Stimulated activated effector memory CD8-positive, alpha-beta T cell treated with anti-CD3 and anti-CD28 coated beads, Interleukin-12 subunit alpha, Interleukin-12 subunit beta, amount 100 ng/mL, for 72 hours (primary cell): ENCODE measurements around the gene PGGHG.
"Not testable (repeated sequence)": the region's sequence is repeated elsewhere in the genome, so short reads cannot be mapped to it uniquely, and the experiment has no call there.

Experiments used
- ATAC-seq: fragments of 150-1000 bp; cut with Tn5 transposase; 2 replicates; pipeline ENCODE4 v1.10.0; 2021
- DNase-seq, 2 donors: peaks; one replicate each; pipeline ENCODE4 v3.0.0; 2021 to 2022; ENCODE audit warnings: low spot score in 2 of 2
- H3K27ac Mint-ChIP-seq: one replicate; pipeline ENCODE4 v1.8.0; 2022; ENCODE audit warnings: mild to moderate bottlenecking, mixed read lengths
- H3K36me3 Mint-ChIP-seq: one replicate; pipeline ENCODE4 v1.8.0; 2022; ENCODE audit warnings: mild to moderate bottlenecking, mixed read lengths
- H3K4me1 Mint-ChIP-seq: one replicate; pipeline ENCODE4 v1.8.0; 2022; ENCODE audit warnings: mixed read lengths
- H3K4me3 Mint-ChIP-seq: one replicate; pipeline ENCODE4 v1.8.0; 2022; ENCODE audit warnings: mild to moderate bottlenecking, mixed read lengths
- H3K9me3 Mint-ChIP-seq: one replicate; pipeline ENCODE4 v1.8.0; 2022; ENCODE audit warnings: mixed read lengths

The PGGHG gene

DNA sequence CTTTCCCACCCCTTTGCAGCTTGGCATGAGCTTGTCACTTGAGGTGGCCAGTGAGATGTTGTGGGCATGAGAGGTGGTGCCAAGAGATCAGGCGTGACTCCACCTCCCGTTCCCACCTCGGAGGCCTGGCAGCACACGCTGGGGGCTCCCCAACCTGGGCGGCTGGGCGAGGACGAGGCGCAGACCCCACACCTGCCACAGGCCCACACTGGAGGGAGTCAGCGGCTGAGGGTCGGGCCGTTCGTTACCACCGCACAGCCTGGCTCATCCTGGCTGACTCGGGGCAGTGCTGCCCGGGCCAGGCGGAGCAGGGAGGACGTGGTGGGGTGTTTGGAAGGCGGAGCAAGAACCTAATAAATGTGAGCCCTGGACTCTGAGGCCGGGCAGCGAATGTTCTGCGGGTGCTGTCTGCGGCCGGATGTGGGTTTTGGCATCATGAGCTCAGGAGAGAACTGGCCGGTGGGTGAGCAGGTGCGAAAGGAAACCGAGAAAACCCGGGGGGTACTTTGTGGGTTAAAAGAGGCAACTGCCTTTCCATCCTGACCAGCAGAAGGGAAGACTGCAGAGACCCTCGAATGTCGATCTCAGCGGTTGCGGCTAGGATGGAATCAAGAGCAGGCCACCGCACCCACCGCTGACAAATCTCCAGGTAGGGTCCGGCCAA lies 41.9 kb downstream of the PGGHG start:
- peak overlapping the region; percentile 63 for H3K27ac Mint-ChIP-seq
- peaks cover 6% of the 10 kb centered on the region for H3K36me3 Mint-ChIP-seq
- H3K9me3 Mint-ChIP-seq = no peaks in the 10 kb centered on the region
- no peak for DNase-seq
- ATAC-seq = peak; percentile 14
- H3K4me1 Mint-ChIP-seq = peaks cover 69% of the 10 kb centered on the region
- H3K4me3 Mint-ChIP-seq = peak overlapping the region; percentile 54

DNA sequence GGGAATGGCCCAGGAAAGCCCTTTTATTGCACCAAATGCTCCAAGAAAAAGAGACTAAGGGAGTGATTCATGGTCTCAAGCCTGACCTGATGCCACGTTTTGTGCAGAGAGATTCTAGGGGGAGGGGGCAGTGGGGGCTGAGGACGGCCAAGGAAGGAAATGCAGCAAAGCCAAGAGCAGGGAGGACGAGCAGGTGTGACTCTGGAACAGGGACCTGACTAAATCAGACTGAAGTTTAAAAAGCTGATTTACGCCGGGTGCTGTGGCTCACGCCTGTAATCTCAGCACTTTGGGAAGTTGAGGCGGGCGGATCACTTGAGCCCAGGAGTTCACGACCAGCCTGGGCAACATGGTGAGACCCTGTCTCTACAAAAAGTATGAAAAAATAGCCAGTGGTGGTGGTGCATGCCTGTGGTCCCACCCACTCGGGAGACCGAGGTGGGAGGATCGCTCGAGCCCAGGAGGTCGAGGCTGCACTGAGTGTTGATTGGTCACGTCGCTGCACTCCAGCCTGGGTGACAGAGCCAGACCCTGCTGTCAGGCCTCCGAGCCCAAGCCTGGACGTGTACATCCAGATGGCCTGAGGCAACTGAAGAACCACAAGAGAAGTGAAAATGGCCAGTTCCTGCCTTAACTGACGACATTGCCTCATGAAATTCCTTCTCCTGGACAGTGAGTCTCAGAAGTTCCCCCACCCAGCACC lies 42.6 kb downstream of the PGGHG start:
- Mint-ChIP-seq H3K36me3 (peaks cover 6% of the 10 kb centered on the region), H3K27ac (peak overlapping the region; percentile 63), H3K4me1 (peaks cover 69% of the 10 kb centered on the region), H3K4me3 (peak overlapping the region; percentile 54), H3K9me3 (no peaks in the 10 kb centered on the region)
- ATAC-seq (no peak), DNase-seq (no peak)

DNA sequence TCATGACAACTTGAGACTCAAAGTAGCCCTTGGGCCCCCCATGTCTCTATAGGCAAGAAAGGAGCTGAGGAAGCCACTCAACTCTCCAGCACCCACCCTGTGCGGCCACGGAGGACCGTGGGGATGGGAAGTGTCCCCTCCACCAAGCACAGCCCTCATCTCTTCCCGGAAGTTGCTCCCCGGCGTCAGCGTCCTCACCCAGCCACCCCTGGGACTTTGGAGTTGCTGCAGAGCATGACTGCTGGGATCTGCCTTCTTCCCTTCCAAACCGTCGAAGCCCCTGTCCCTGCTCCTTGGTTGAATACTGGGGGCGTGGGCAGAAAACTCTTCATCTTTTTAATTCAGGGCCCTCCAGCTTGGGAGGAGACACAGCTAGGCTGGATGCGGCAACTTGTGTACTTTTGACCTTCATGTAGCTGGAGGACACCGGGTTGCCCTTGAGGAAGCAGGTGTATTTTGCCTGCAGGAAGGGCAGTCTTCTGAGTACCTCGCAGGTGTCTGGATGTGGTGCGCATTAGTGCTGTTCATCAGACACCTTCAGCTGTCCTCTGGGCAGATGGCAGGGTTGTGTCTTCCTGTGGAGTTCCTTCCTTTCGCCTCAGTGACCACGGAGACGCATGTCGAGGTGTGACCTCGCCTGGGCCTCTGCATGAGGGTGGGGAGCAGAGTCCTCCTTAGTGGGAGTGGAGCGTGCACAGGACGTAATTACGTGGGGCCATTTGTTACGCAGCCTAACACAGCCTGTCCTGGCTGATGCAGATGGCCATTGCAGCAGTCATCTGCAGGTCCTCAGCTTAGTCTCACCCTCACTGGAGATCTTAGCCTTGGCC lies 43.9 kb downstream of the PGGHG start:
- ATAC-seq (no peak), DNase-seq (no peak)
- no peak overlapping the region for H3K4me3 Mint-ChIP-seq
- H3K4me1 Mint-ChIP-seq = peaks cover 61% of the 10 kb centered on the region
- H3K36me3 Mint-ChIP-seq = peaks cover 6% of the 10 kb centered on the region
- H3K9me3 Mint-ChIP-seq = no peaks in the 10 kb centered on the region
- no peak overlapping the region for H3K27ac Mint-ChIP-seq

DNA sequence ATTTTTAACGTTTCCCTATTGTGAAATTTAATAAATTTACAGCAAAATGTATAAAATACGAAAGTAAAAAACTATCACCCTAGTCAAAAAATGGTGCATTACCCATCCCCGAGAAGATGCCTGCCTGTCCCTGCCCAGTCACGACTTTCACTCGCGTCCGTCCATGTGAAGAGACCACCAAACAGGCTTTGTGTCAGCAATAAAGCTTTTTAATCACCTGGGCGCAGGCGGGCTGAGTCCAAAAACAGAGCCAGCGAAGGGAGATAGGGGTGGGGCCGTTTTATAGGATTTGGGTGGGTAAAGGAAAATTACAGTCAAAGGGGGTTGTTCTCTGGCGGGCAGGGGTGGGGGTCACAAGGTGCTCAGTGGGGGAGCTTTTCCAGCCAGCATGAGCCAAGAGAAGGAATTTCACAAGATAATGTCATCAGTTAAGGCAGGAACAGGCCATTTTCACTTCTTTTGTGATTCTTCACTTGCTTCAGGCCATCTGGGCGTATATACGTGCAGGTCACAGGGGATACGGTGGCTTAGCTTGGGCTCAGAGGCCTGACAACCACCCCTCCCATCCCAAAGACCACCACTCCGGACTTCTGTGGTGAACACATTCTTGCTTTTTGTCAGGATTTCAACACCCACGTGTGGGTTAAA lies 44.8 kb downstream of the PGGHG start:
- H3K4me3 Mint-ChIP-seq, H3K36me3 Mint-ChIP-seq, DNase-seq, ATAC-seq, H3K9me3 Mint-ChIP-seq, H3K27ac Mint-ChIP-seq: not testable (repeated sequence)
- peaks cover 61% of the 10 kb centered on the region for H3K4me1 Mint-ChIP-seq

DNA sequence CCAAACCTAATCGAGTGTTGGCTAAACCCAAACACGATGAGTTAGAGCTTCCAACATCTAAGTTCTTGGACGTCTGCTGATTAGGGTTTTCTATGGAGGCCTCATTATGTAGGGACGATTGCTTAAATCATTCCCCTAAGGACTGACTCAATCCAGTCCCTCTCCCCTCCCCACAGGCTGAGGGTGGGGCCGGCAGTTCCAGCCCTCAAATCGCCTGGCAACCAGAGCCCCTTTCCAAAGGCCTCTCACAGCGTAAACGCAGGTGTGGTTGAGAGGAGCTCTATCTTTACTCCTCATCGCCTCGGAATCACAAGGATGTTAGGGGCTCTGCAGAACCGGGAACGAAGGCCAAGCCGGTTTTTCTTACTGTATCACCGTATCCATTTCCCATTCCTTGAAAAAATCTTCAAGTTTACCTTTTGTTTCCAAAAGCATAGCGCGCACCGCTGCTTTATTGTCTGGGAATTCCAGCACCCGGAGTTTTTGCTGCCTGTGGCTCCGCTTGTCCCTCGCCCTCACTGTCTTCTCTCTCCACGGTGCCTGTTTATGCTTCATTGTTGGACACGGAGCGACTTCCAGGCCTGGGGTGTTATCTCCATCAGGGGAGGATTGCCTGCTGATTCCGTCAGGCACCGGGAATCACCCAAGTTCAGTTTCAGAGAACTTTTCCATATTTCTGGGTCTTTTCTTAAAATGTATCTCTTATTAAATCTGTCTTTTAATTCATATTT lies 45.5 kb downstream of the PGGHG start:
- H3K4me3 Mint-ChIP-seq = no peak overlapping the region
- ATAC-seq = no peak
- peaks cover 54% of the 10 kb centered on the region for H3K4me1 Mint-ChIP-seq
- DNase-seq = no peak
- H3K9me3 Mint-ChIP-seq = no peaks in the 10 kb centered on the region
- H3K27ac Mint-ChIP-seq = no peak overlapping the region
- peaks cover 6% of the 10 kb centered on the region for H3K36me3 Mint-ChIP-seq

DNA sequence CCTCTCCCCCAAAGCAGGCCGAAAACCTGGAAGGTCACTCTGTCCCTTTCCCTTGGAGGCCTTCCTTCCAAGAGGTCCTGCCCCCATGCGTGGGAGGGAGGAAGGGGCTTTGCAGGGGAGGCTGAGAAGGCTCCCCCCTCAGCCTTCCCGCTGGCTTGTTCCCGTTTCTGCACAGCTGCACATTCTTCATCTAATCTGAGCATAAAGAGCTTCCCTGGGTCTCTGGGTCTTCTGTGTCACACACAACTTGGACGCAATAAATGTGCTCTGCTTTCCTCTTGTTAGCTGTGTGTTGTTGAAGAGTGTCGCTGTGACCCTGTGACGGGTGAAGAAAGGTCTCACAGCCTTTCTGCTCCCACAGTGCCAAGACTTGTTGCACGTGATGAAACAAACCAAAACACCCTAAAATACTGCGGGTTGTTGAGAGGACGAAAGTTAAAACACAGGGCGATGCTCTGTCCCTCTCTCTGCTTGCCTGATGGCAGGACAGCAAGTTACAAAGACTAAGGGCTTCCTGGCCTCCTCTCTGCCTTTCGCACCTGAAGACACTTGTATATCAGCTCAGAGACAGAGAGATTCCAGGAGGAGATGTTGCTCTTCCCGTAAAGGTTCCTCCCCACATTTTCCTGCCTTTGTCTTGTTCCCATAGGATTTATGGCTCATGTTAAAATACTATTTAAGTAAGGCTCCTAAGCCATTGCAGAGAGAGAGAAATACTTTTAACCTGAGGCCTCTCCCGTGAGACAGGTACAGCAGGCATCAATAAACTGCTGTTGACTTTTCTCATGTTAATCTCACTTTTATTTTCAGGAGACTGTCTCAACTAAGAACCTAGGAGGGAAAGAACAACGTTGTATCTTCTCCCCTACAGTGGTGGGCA lies 47.1 kb downstream of the PGGHG start:
- ATAC-seq (no peak), DNase-seq (no peak)
- Mint-ChIP-seq H3K27ac (peak overlapping the region; percentile 61), H3K4me1 (peaks cover 45% of the 10 kb centered on the region), H3K9me3 (no peaks in the 10 kb centered on the region), H3K4me3 (no peak overlapping the region), H3K36me3 (peaks cover 1% of the 10 kb centered on the region)

DNA sequence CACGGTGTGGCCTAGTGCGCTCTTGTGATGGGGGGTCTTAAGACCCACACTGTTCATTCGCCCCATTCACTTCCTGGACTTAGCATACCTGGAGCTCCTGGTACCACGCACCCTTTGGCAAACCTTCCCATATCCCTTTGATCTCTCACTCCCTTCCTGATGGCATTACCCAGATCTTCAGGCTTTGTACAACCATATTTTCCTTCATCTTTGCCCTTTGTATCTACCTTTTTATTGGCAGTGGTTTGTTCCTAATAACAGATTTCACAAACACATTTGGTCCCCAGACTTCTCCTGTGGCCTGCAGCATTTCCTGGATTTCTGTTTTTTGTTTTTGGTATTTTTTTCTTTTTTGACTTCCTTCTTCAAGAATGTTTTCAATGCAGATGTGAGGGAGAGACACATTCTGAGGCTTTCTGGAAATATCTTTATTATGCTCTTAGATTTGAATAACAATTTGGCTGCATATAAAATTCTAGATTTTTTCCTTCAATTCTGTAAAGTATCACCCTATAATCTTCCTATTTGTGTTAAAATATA lies 47.8 kb downstream of the PGGHG start:
- H3K27ac Mint-ChIP-seq = peak overlapping the region; percentile 61
- ATAC-seq (no peak), DNase-seq (no peak)
- no peaks in the 10 kb centered on the region for H3K9me3 Mint-ChIP-seq
- no peaks in the 10 kb centered on the region for H3K36me3 Mint-ChIP-seq
- H3K4me1 Mint-ChIP-seq = peaks cover 45% of the 10 kb centered on the region
- H3K4me3 Mint-ChIP-seq = no peak overlapping the region

DNA sequence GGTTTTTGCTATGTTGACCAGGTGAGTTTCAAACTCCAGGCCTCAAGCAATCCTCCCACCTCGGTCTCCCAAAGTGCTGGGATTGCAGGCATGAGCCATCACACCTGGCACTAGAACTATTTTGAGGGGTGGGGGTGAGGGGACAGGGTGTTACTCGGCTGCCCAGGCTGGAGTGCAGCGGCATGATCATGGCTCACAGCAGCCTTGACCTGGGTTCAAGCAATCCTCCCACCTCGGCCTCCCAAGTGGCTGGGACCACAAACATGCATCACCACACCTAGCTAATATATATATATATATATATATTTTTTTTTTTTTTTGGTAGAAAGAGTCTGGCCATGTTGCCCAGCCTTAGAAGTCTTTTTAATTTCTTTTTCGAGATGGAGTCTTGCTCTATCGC lies 48.8 kb downstream of the PGGHG start:
- ATAC-seq = no peak
- Mint-ChIP-seq H3K4me1 (peaks cover 40% of the 10 kb centered on the region), H3K36me3 (no peaks in the 10 kb centered on the region), H3K9me3 (no peaks in the 10 kb centered on the region), H3K27ac (no peak overlapping the region), H3K4me3 (no peak overlapping the region)
- DNase-seq = no peak

DNA sequence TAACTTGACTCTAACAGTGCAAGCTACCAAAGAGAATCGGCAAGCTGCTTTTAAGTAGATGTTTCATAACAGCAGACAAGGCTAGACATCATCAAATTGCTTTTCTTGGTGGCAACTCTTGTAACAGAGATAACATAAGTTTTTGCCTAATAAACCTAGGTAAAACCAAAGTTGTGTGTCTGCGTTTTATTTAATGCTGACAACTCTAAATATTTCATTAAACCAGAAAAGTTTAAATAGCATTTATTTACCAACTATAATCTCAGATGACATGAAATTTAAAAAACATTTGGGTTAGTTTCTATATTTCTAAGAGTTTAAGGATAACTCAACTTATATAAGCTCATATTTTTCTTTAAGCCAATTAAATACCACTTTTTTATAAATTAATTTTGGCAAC lies 51.0 kb downstream of the PGGHG start:
- Mint-ChIP-seq H3K4me3 (no peak overlapping the region), H3K36me3 (no peaks in the 10 kb centered on the region), H3K4me1 (peaks cover 30% of the 10 kb centered on the region), H3K27ac (no peak overlapping the region), H3K9me3 (no peaks in the 10 kb centered on the region)
- ATAC-seq (no peak), DNase-seq (no peak)

DNA sequence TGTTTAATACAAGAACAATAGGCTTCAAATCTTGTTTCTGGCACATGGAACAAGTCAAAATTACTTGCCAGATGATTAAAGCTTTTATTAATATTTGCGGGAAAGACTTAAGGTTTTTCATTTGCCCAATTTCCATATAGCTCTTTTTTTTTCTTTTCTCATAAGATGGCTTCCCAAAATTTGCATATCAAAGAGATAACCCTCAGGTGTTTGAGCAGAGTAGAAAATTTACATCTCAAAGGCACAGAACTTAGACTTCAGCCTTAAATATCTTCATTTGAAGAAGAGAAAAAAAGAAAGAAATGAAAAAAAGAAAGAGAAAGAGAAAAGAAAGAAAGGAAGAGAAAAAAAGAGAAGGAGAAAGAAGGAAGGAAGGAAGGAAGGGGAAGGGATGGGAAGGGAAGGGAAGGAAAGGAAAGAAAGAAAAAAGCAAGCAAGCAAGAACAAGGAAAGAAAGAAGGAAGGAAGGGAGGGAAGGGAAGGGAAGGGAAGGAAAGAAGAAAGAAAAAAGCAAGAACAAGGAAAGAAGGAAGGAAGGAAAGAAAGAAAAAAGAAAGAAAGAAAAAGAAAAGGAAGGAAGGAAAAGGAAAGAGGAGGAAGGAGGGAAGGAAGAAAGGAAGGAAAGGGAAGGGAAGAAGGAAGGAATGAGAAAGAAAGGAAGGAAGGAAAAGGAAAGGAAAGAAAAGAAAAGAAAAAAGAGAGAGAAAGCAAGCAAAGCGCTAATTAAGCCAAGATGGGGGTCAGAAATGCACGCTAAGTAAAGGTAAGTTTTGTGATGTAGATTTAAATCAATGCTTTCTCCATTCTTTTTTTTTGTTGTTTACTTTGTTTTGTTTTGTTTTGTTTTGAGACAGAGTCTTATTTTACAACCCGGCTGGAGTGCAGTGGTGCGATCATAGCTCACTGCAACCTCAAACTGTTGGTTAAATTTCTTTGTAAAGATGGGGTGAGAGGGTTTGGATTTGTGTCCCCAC lies 51.9 kb downstream of the PGGHG start:
- H3K9me3 Mint-ChIP-seq = no peaks in the 10 kb centered on the region
- ATAC-seq (no peak), DNase-seq (no peak)
- no peaks in the 10 kb centered on the region for H3K36me3 Mint-ChIP-seq
- peak overlapping the region; percentile 38 for H3K27ac Mint-ChIP-seq
- H3K4me3 Mint-ChIP-seq = no peak overlapping the region
- H3K4me1 Mint-ChIP-seq = peaks cover 30% of the 10 kb centered on the region

DNA sequence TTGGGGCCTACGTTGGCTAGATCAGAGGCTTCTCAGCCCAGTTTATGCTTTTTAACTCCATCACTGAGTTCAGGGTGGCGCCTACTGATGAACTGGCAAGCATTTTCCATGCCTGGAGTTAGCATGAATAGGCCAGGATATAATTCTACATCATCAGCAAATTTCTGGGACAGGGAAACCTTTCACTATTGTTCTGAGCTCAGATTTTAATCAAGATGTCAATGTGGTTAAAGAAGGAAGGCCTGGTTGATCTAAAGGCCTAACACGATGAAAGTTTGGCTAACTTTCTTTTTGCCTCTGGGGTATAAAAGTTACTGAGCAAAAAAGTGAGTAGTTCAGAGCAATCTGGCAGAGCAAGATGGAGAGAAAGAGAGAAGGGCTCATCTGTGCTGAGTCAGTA lies 53.4 kb downstream of the PGGHG start:
- Mint-ChIP-seq H3K4me1 (peaks cover 21% of the 10 kb centered on the region), H3K4me3 (no peak overlapping the region)

DNA sequence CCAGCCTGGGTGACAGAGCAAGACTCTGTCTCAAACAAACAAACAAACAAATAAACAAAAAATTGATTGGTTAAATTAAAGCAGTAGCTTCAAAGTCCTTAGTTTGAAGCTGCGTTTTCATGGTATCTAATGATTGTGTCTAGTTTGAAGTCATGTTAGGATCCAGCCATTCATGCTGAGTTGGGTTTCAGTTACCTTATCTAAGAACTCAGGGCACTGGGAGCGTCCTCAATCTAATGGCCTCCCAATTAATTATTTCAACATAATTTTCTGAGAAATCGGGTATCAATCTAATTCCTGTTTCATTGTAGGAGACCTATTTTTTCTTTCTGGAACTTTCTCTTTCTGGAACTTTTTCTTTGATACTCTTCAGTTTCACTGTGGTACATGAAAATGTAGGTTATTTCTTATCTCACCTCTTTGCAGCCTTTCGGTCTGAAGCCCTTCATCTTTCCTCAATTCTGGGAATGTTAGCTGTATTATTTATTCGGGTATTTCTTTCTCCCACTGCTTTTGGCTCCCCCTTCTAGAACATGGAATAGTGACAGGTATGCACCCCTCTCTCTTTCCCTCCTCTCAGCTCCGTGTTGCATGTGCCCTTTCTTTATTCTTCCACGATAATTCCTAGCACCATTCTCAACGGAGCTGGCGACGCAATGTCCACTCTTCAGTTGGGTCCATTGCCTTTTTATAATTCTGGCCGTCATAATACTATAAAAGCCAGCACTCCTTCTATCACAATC lies 56.1 kb downstream of the PGGHG start:
- H3K9me3 Mint-ChIP-seq = no peaks in the 10 kb centered on the region
- peaks cover 23% of the 10 kb centered on the region for H3K4me1 Mint-ChIP-seq
- DNase-seq (no peak), ATAC-seq (no peak)
- H3K4me3 Mint-ChIP-seq = no peak overlapping the region
- peaks cover 5% of the 10 kb centered on the region for H3K36me3 Mint-ChIP-seq
- no peak overlapping the region for H3K27ac Mint-ChIP-seq

More for the DNA sequence above, 53.4 kb downstream of the PGGHG start:
- no peak for DNase-seq
- Mint-ChIP-seq H3K36me3 (no peaks in the 10 kb centered on the region), H3K27ac (no peak overlapping the region), H3K9me3 (no peaks in the 10 kb centered on the region)
- ATAC-seq = peak; percentile 21
